ENCODE results near the gene NAPB.

The NAPB gene

DNA sequence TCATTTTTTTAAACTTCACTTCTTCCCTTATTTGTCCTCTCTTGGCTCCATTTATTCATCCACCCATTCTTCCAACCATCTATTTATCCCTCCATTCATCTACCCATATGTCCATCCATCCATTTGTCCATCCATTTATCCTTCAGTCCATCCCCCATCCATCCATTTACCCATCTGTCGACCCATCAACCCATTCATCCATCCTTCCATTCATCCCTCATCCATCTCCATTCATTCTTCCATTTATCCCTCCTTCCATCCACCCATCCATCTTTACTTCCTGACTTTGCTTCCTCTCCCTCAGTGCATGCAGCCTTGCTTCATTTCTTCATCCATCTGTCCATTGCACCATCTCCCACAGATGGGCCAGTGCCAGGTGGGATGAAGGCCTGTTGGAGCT lies 29.6 kb upstream of the NAPB start:
- H3K4me3 ChIP-seq (replicated peaks; ENCODE audit: low read depth, low read length): no peak overlapping the region
- no peak for TF ChIP-seq CTCF (IDR thresholded peaks at IDR 0.05; ENCODE audit: insufficient read depth, low read length, poor library complexity, severe bottlenecking)

GRCh38 chr20:23449421-23449820 lies 28.1 kb upstream of the NAPB start:
- Histone ChIP-seq H3K27me3 (replicated peaks; ENCODE audit: control insufficient read depth, insufficient read depth, low read length) (no peaks in the 10 kb centered on the region), H3K4me3 (replicated peaks; ENCODE audit: low read depth, low read length) (no peak overlapping the region), H3K36me3 (ENCODE audit: control insufficient read depth, insufficient read depth, low read length) (no peaks in the 10 kb centered on the region)
- DNase-seq (ENCODE audit: extremely low read depth, insufficient read length): no peak
- no peak for TF ChIP-seq CTCF (IDR thresholded peaks at IDR 0.05; ENCODE audit: insufficient read depth, low read length, poor library complexity, severe bottlenecking)

More for the DNA sequence above, 29.6 kb upstream of the NAPB start:
- Histone ChIP-seq H3K27me3 (replicated peaks; ENCODE audit: control insufficient read depth, insufficient read depth, low read length) (no peaks in the 10 kb centered on the region), H3K36me3 (ENCODE audit: control insufficient read depth, insufficient read depth, low read length) (no peaks in the 10 kb centered on the region)
- DNase-seq (ENCODE audit: extremely low read depth, insufficient read length): no peak

GRCh38 chr20:23448167-23448566 lies 26.9 kb upstream of the NAPB start:
- Histone ChIP-seq H3K27me3 (replicated peaks; ENCODE audit: control insufficient read depth, insufficient read depth, low read length) (no peaks in the 10 kb centered on the region), H3K36me3 (ENCODE audit: control insufficient read depth, insufficient read depth, low read length) (no peaks in the 10 kb centered on the region), H3K4me3 (replicated peaks; ENCODE audit: low read depth, low read length) (no peak overlapping the region)
- TF ChIP-seq CTCF (IDR thresholded peaks at IDR 0.05; ENCODE audit: insufficient read depth, low read length, poor library complexity, severe bottlenecking): no peak
- DNase-seq (ENCODE audit: extremely low read depth, insufficient read length): no peak

- DNase-seq (ENCODE audit: extremely low read depth, insufficient read length): no peak
- TF ChIP-seq CTCF (IDR thresholded peaks at IDR 0.05; ENCODE audit: insufficient read depth, low read length, poor library complexity, severe bottlenecking): peak; percentile 75
- Histone ChIP-seq H3K4me3 (replicated peaks; ENCODE audit: low read depth, low read length) (no peak overlapping the region), H3K27me3 (replicated peaks; ENCODE audit: control insufficient read depth, insufficient read depth, low read length) (no peaks in the 10 kb centered on the region), H3K36me3 (ENCODE audit: control insufficient read depth, insufficient read depth, low read length) (no peaks in the 10 kb centered on the region)
Observed at GRCh38 chr20:23446505-23446904, 25.2 kb upstream of the NAPB start.

- no peak for DNase-seq (ENCODE audit: extremely low read depth, insufficient read length)
- TF ChIP-seq CTCF (IDR thresholded peaks at IDR 0.05; ENCODE audit: insufficient read depth, low read length, poor library complexity, severe bottlenecking): no peak
- H3K27me3 ChIP-seq (replicated peaks; ENCODE audit: control insufficient read depth, insufficient read depth, low read length): no peaks in the 10 kb centered on the region
- no peak overlapping the region for H3K4me3 ChIP-seq (replicated peaks; ENCODE audit: low read depth, low read length)
- H3K36me3 ChIP-seq (ENCODE audit: control insufficient read depth, insufficient read depth, low read length): no peaks in the 10 kb centered on the region
Observed at GRCh38 chr20:23445596-23446217, 24.4 kb upstream of the NAPB start.

GRCh38 chr20:23444859-23445258 lies 23.6 kb upstream of the NAPB start:
- no peak for TF ChIP-seq CTCF (IDR thresholded peaks at IDR 0.05; ENCODE audit: insufficient read depth, low read length, poor library complexity, severe bottlenecking)
- no peaks in the 10 kb centered on the region for H3K36me3 ChIP-seq (ENCODE audit: control insufficient read depth, insufficient read depth, low read length)
- no peak for DNase-seq (ENCODE audit: extremely low read depth, insufficient read length)

More at GRCh38 chr20:23444859-23445258, 23.6 kb upstream of the NAPB start:
- Histone ChIP-seq H3K27me3 (replicated peaks; ENCODE audit: control insufficient read depth, insufficient read depth, low read length) (no peaks in the 10 kb centered on the region), H3K4me3 (replicated peaks; ENCODE audit: low read depth, low read length) (no peak overlapping the region)
